IMR-90 (cell line): ENCODE measurements around the gene CLNK. TPM values are rescaled to one million over a fixed set of nuclear protein-coding genes. Genes with fewer than 3 reads are reported as not detected.

Source experiments
- ATAC-seq: fragments of 200-7000 bp; cut with Tn5 transposase; 2 replicates; pipeline ENCODE4 v1.9.1; 2020; ENCODE audit warnings: low read depth, mild to moderate bottlenecking, moderate library complexity
- BruUV-seq: library from RNA; stranded (reverse); fragments of 400-500 nt; replicated peaks from 2 replicates; lab custom pipeline; 2021; lab: Mats Ljungman, UMichigan
- CTCF ChIA-PET: fragments of 300-600 bp; formaldehyde crosslinking; extraction: SDS; loops from one replicate; lab custom pipeline; 2021; ENCODE audit warnings: antibody characterized with exemption; lab: Yijun Ruan, JAX
- POLR2A ChIA-PET: fragments of 300-600 bp; sonication (Branson Sonifier 250); formaldehyde crosslinking; loops from one replicate; lab custom pipeline; 2022; ENCODE audit warnings: antibody characterized with exemption; ENCODE audit not compliant: unreplicated experiment; lab: Charles Lee
- DNase-seq: peaks from one replicate; pipeline ENCODE4 v3.0.0; 2013
- H2AFZ ChIP-seq: replicated peaks from 2 replicates; pipeline ENCODE3; 2013; ENCODE audit warnings: low read length, mild to moderate bottlenecking; ENCODE audit not compliant: poor library complexity
- H2AK5ac ChIP-seq: 2 replicates; pipeline ENCODE4 v1.6.1; 2013; ENCODE audit warnings: low read depth, low read length, inconsistent platforms
- H2AK9ac ChIP-seq: replicated peaks from 2 replicates; pipeline ENCODE3; 2013; ENCODE audit warnings: mild to moderate bottlenecking, low read depth, low read length, moderate library complexity; ENCODE audit not compliant: poor library complexity
- H2BK120ac ChIP-seq: 2 replicates; pipeline ENCODE4 v1.6.1; 2013; ENCODE audit warnings: low read depth, low read length, inconsistent platforms
- H2BK15ac ChIP-seq: 3 replicates; pipeline ENCODE4 v1.6.1; 2013; ENCODE audit warnings: low read depth, low read length, inconsistent platforms
- H2BK20ac ChIP-seq: 2 replicates; pipeline ENCODE4 v1.6.1; 2013; ENCODE audit warnings: low read depth, mild to moderate bottlenecking, inconsistent platforms, low read length, moderate library complexity
- H2BK5ac ChIP-seq: 2 replicates; pipeline ENCODE4 v1.6.1; 2013; ENCODE audit warnings: mild to moderate bottlenecking, low read depth, low read length, inconsistent platforms; ENCODE audit not compliant: poor library complexity, severe bottlenecking
- H3K14ac ChIP-seq: replicated peaks from 2 replicates; pipeline ENCODE4 v1.6.1; 2013; ENCODE audit warnings: low read depth, low read length, inconsistent platforms
- H3K18ac ChIP-seq: 2 replicates; pipeline ENCODE4 v1.6.1; 2013; ENCODE audit warnings: low read depth, low read length, control low read depth
- H3K23ac ChIP-seq: 2 replicates; pipeline ENCODE4 v1.6.1; 2013; ENCODE audit warnings: low read depth, low read length, inconsistent platforms
- H3K27ac ChIP-seq: 2 replicates; pipeline ENCODE4 v1.5.1; 2013; ENCODE audit warnings: mild to moderate bottlenecking, control low read depth, low read length; ENCODE audit not compliant: insufficient read depth
- H3K27me3 ChIP-seq: 2 replicates; pipeline ENCODE4 v1.6.1; 2013; ENCODE audit warnings: low read length; ENCODE audit not compliant: control insufficient read depth, insufficient read depth
- H3K36me3 ChIP-seq: 2 replicates; pipeline ENCODE4 v1.6.1; 2013; ENCODE audit warnings: low read length, mixed read lengths; ENCODE audit not compliant: control insufficient read depth, insufficient read depth
- H3K4ac ChIP-seq: 2 replicates; pipeline ENCODE4 v1.6.1; 2013; ENCODE audit warnings: low read depth, low read length, inconsistent platforms
- H3K4me1 ChIP-seq: 2 replicates; pipeline ENCODE4 v1.6.1; 2013; ENCODE audit warnings: low read length, mixed read lengths; ENCODE audit not compliant: control insufficient read depth, insufficient read depth
- H3K4me2 ChIP-seq: 2 replicates; pipeline ENCODE4 v1.6.1; 2013; ENCODE audit warnings: low read depth, mild to moderate bottlenecking, control low read depth, low read length, moderate library complexity
- H3K4me3 ChIP-seq: 2 replicates; pipeline ENCODE4 v1.5.1; 2013; ENCODE audit warnings: low read depth, mild to moderate bottlenecking, control low read depth, low read length, moderate library complexity; ENCODE audit not compliant: insufficient read depth
- H3K56ac ChIP-seq: 2 replicates; pipeline ENCODE4 v1.6.1; 2013; ENCODE audit warnings: low read length, inconsistent platforms; ENCODE audit not compliant: insufficient read depth; ENCODE audit errors: extremely low read depth
- H3K79me1 ChIP-seq, 2 experiments: 2 replicates each; pipeline ENCODE4 v1.6.1; 2013; ENCODE audit warnings: low read length in 2 of 2, inconsistent platforms in 1 of 2, low read depth in 1 of 2
- H3K9ac ChIP-seq: 2 replicates; pipeline ENCODE4 v1.6.1; 2013; ENCODE audit warnings: low read depth, low read length, control low read depth
- H3K9me1 ChIP-seq: 2 replicates; pipeline ENCODE4 v1.6.1; 2013; ENCODE audit warnings: low read length, inconsistent platforms; ENCODE audit not compliant: insufficient read depth
- H3K9me3 ChIP-seq: 2 replicates; pipeline ENCODE4 v1.6.1; 2013; ENCODE audit warnings: low read length; ENCODE audit not compliant: control insufficient read depth, insufficient read depth
- H4K20me1 ChIP-seq: 2 replicates; pipeline ENCODE4 v1.6.1; 2013; ENCODE audit warnings: low read length, inconsistent platforms; ENCODE audit not compliant: insufficient read depth
- H4K5ac ChIP-seq: 2 replicates; pipeline ENCODE4 v1.6.1; 2013; ENCODE audit warnings: mild to moderate bottlenecking, low read depth, low read length, control low read depth
- H4K8ac ChIP-seq, 2 experiments: 2 replicates each; pipeline ENCODE4 v1.6.1; 2013; ENCODE audit warnings: low read depth in 2 of 2, low read length in 2 of 2, control low read depth in 1 of 2, inconsistent platforms in 1 of 2
- H4K91ac ChIP-seq: 2 replicates; pipeline ENCODE4 v1.6.1; 2013; ENCODE audit warnings: low read depth, low read length, inconsistent platforms; ENCODE audit not compliant: insufficient read depth
- MXI1 ChIP-seq: IDR thresholded peaks from 2 replicates; pipeline ENCODE4 v1.6.1; 2012; ENCODE audit warnings: low read depth, mild to moderate bottlenecking, low read length, moderate library complexity, borderline replicate concordance
- USF2 ChIP-seq: fragments of 150-350 bp; IDR thresholded peaks from 2 replicates; pipeline ENCODE4 v1.6.1; 2017; ENCODE audit warnings: mild to moderate bottlenecking, antibody characterized with exemption, low read length, low read depth
- WGBS, 2 experiments: methylation state at CpG; one replicate each; pipeline versions ENCODE4 v1.1.5 to v1.1.7; 2013; ENCODE audit warnings: missing lambda C conversion rate in 2 of 2; ENCODE audit not compliant: insufficient read length in 1 of 2; ENCODE audit errors: extremely low coverage in 2 of 2; 5-methylcytosine and 5-hydroxymethylcytosine counted together
- dilution Hi-C: fragments of 300-500 bp; cut with HindIII; formaldehyde crosslinking; loops from one replicate; pipeline ENCODE4 v1.14.3; 2018; ENCODE audit warnings: low sequenced_read_pairs; ENCODE audit not compliant: unreplicated experiment
- in situ Hi-C: fragments of 300-500 bp; cut with MboI; formaldehyde crosslinking; loops from 3 replicates; pipeline ENCODE4 v1.14.3; 2019; ENCODE audit warnings: low sequenced_read_pairs, inconsistent platforms, mixed read lengths
- intact Hi-C: fragments of 100-400 bp; cut with micrococcal nuclease; formaldehyde crosslinking; loops from 2 replicates; pipeline ENCODE4 v1.10.0; 2022
- polyA plus RNA-seq, 3 experiments: library from polyadenylated mRNA; depleted of rRNA; stranded (reverse); fragments of >200 nt; gene quantifications; 2 replicates each; pipeline ENCODE4 v1.2.3, GENCODE V29; 2012; ENCODE audit warnings: low replicate concordance in 1 of 3
- total RNA-seq: library from RNA; depleted of rRNA; stranded (reverse); fragments of >200 nt; gene quantifications from 2 replicates; pipeline ENCODE4 v1.2.3, GENCODE V29; 2012

Gene CLNK
- total and polyA plus RNA-seq, 2 of the 4 experiments (the other 2 are of a cell fraction) = not detected

DNA sequence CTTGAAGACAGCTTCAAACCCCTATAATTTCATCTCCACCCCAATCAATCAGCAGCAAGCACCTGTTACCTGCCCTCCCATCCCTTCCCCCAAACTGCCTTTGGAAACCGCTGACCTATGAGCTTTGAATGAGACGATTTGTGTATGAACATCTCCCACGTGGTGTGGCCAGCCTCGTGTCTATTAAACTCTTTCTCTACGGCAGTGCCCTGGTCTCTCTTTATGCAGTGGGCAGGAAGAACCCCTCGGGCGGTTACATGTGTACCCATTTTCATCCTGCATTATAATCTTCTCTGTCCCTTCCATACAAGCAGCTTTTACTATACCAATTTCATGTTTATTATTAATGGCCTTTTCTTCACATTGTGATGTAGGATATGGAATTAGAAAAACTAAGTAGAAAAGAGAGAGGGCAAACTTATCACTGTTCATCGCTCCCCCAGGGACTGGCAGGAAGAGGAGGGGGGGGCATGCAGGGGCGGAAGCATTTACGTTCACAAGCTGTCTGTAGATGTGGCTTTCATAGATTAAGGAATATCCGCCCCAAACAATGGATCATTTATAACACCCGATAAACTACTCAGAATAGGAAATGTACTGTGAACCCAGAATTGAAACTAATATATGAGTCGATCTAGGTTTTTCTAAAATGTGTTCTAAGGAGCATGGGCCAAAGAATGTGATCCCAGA lies 131.8 kb downstream of the CLNK start:
- H3K14ac ChIP-seq = no peak overlapping the region
- H3K4me2 ChIP-seq = no peak overlapping the region
- no peak for ATAC-seq
- no peak overlapping the region for H3K56ac ChIP-seq
- H4K20me1 ChIP-seq = no peaks in the 10 kb centered on the region
- TF ChIP-seq USF2 = no peak
- TF ChIP-seq MXI1 = no peak
- no peak overlapping the region for H2BK20ac ChIP-seq
- H3K4ac ChIP-seq = no peak overlapping the region
- no peak overlapping the region for H3K27ac ChIP-seq
- H3K18ac ChIP-seq = no peak overlapping the region
- H3K4me3 ChIP-seq = no peak overlapping the region
- H3K27me3 ChIP-seq = no peaks in the 10 kb centered on the region; the same call in 1 of the 2 replicates
- no peak overlapping the region for H4K8ac ChIP-seq
- H3K9me1 ChIP-seq = no peaks in the 10 kb centered on the region
- no peak overlapping the region for H3K23ac ChIP-seq
- H4K91ac ChIP-seq = no peak overlapping the region
- H2AK9ac ChIP-seq = no peak overlapping the region
- H3K9ac ChIP-seq = no peak overlapping the region
- H2AFZ ChIP-seq = no peak overlapping the region
- BruUV-seq = no TSS peak
- no peak overlapping the region for H2BK15ac ChIP-seq
- no peaks in the 10 kb centered on the region for H3K9me3 ChIP-seq
- ChIA-PET POLR2A (no interaction called here), CTCF (interaction anchor here (0.5 to 1.4 kb wide), 2 partner anchors 12 to 91 kb away, joined by 3 to 4 read pairs; no protein-coding TSS in a partner anchor)
- WGBS, 2 experiments = 49% methylated on average over 5 of the region's 13 CpGs; no CpG with 5 or more reads in 1 of the 2 experiments
- intact Hi-C loops (no loop called here), in situ Hi-C loops (no loop called here), dilution Hi-C loops (no loop called here)
- H3K4me1 ChIP-seq = no peaks in the 10 kb centered on the region
- no peaks in the 10 kb centered on the region for H3K36me3 ChIP-seq
- H2BK5ac ChIP-seq = no peak overlapping the region
- H2AK5ac ChIP-seq = no peak overlapping the region
- no peaks in the 10 kb centered on the region for H3K79me1 ChIP-seq
- H4K5ac ChIP-seq = no peak overlapping the region
- no peak overlapping the region for H2BK120ac ChIP-seq
- DNase-seq = no peak
